B cell (primary cell): Measurements from ENCODE around the gene MORN1. TPM values are rescaled to one million over a fixed set of nuclear protein-coding genes. Genes with fewer than 3 reads are reported as not detected.
A peak's percentile ranks its signal among the peaks of the same experiment; 100 is the strongest.

Experiments
- ATAC-seq: fragments of 200-7000 bp; cut with Tn5 transposase; one replicate; pipeline ENCODE4 v1.10.0; 2021; ENCODE audit warnings: low read depth, mild to moderate bottlenecking, moderate number of reproducible peaks, moderate library complexity
- CTCF ChIA-PET: fragments of 350-600 bp; sonication (Branson Sonifier 250); formaldehyde crosslinking; loops from one replicate; lab custom pipeline; 2021; ENCODE audit warnings: antibody characterized with exemption, inconsistent platforms; lab: Charles Lee
- POLR2A ChIA-PET: fragments of 350-600 bp; sonication (Branson Sonifier 250); formaldehyde crosslinking; loops from one replicate; lab custom pipeline; 2021; ENCODE audit warnings: antibody characterized with exemption; lab: Charles Lee
- DNase-seq: peaks from one replicate; pipeline ENCODE4 v3.0.0; 2013
- H2AFZ ChIP-seq: 2 replicates; pipeline ENCODE4 v1.6.1; 2012; ENCODE audit warnings: mild to moderate bottlenecking, low read depth, low read length; ENCODE audit not compliant: insufficient read depth, poor library complexity, severe bottlenecking
- H3K27ac ChIP-seq, 2 donors: 1 replicate in 1 of 2; 2 replicates in 1 of 2; pipeline ENCODE4 v1.5.1; 2012 to 2013; ENCODE audit warnings: low read length in 2 of 2, mild to moderate bottlenecking in 2 of 2, moderate library complexity in 1 of 2
- H3K27me3 ChIP-seq, 4 experiments: fragments of 200-600 bp in 1 of 4; sonication (generic) in 1 of 4; replicated peaks in 1 of 4; 1 replicate in 2 of 4; 2 replicates in 2 of 4; pipeline versions ENCODE4 v1.6.1 to v1.7.0; 2013 to 2016; ENCODE audit warnings: low read length in 3 of 4, mild to moderate bottlenecking in 2 of 4, mixed read lengths in 1 of 4, moderate library complexity in 1 of 4; ENCODE audit not compliant: insufficient read depth in 4 of 4, control insufficient read depth in 3 of 4; ENCODE audit errors: control extremely low read depth in 1 of 4
- H3K36me3 ChIP-seq, 2 experiments: replicated peaks in 1 of 2; 1 replicate in 1 of 2; 2 replicates in 1 of 2; pipeline versions ENCODE4 v1.6.1 to v1.7.1; 2013; ENCODE audit warnings: low read length in 1 of 2; ENCODE audit not compliant: insufficient read depth in 2 of 2, control insufficient read depth in 1 of 2; ENCODE audit errors: control extremely low read depth in 1 of 2, extremely low read depth in 1 of 2
- H3K4me1 ChIP-seq, 2 donors: fragments of 200-600 bp in 1 of 2; sonication (generic) in 1 of 2; 1 replicate in 1 of 2; 2 replicates in 1 of 2; pipeline versions ENCODE4 v1.5.1 to v1.6.1; 2013 to 2017; ENCODE audit warnings: low read length in 2 of 2; ENCODE audit not compliant: control insufficient read depth in 2 of 2, insufficient read depth in 2 of 2
- H3K4me2 ChIP-seq: replicated peaks from 2 replicates; pipeline ENCODE3; 2012; ENCODE audit warnings: mild to moderate bottlenecking, low read depth, low read length; ENCODE audit not compliant: poor library complexity, severe bottlenecking
- H3K4me3 ChIP-seq, 5 experiments: fragments of 200-600 bp in 1 of 5; sonication (generic) in 1 of 5; 1 replicate in 3 of 5; 2 replicates in 2 of 5; pipeline versions ENCODE4 v1.5.1 to v1.7.0; 2011 to 2016; ENCODE audit warnings: low read length in 4 of 5, mild to moderate bottlenecking in 4 of 5, low read depth in 2 of 5, control low read depth in 1 of 5, moderate library complexity in 1 of 5; ENCODE audit not compliant: insufficient read depth in 1 of 5; ENCODE audit errors: control extremely low read depth in 1 of 5, extremely low read depth in 1 of 5
- H3K79me2 ChIP-seq: fragments of 200-600 bp; sonication (generic); one replicate; pipeline ENCODE4 v1.6.0; 2016; ENCODE audit warnings: low read length; ENCODE audit not compliant: control insufficient read depth, insufficient read depth
- H3K9ac ChIP-seq: fragments of 200-600 bp; sonication (generic); 2 replicates; pipeline ENCODE4 v1.6.1; 2017; ENCODE audit warnings: mild to moderate bottlenecking, low read length, moderate library complexity
- H3K9me3 ChIP-seq, 3 donors: one replicate each; pipeline versions ENCODE4 v1.6.1 to v1.7.1; 2013; ENCODE audit warnings: low read length in 2 of 3; ENCODE audit not compliant: control insufficient read depth in 2 of 3, insufficient read depth in 1 of 3; ENCODE audit errors: control extremely low read depth in 1 of 3
- H4K20me1 ChIP-seq: 2 replicates; pipeline ENCODE4 v1.6.0; 2012; ENCODE audit warnings: mild to moderate bottlenecking, low read length; ENCODE audit not compliant: insufficient read depth, control insufficient read depth, poor library complexity, severe bottlenecking
- H3K27ac Mint-ChIP-seq: one replicate; pipeline ENCODE4 v1.8.0; 2021; ENCODE audit warnings: mixed read lengths
- H3K27me3 Mint-ChIP-seq: one replicate; pipeline ENCODE4 v1.8.0; 2021; ENCODE audit warnings: mixed read lengths
- H3K4me1 Mint-ChIP-seq: one replicate; pipeline ENCODE4 v1.8.0; 2021; ENCODE audit warnings: mixed read lengths
- H3K4me3 Mint-ChIP-seq: one replicate; pipeline ENCODE4 v1.8.0; 2021; ENCODE audit warnings: mixed read lengths
- H3K9me3 Mint-ChIP-seq: one replicate; pipeline ENCODE4 v1.8.0; 2022; ENCODE audit warnings: mixed read lengths; ENCODE audit not compliant: insufficient read depth
- EZH2 ChIP-seq: IDR thresholded peaks from 2 replicates; pipeline ENCODE4 v1.6.1; 2012; ENCODE audit warnings: borderline replicate concordance, low read depth, mild to moderate bottlenecking, moderate library complexity, low read length; ENCODE audit not compliant: insufficient read depth, poor library complexity, severe bottlenecking
- WGBS: methylation state at CpG from one replicate; pipeline ENCODE4 v1.1.5; 2013; ENCODE audit warnings: missing lambda C conversion rate; ENCODE audit not compliant: insufficient coverage; 5-methylcytosine and 5-hydroxymethylcytosine counted together
- intact Hi-C: fragments of 100-400 bp; cut with micrococcal nuclease; formaldehyde crosslinking; loops from one replicate; pipeline ENCODE4 v1.10.0; 2022
- polyA plus RNA-seq: library from polyadenylated mRNA; depleted of rRNA; stranded (reverse); fragments of >200 nt; gene quantifications from 2 replicates; pipeline ENCODE4 v1.2.3, GENCODE V29; 2012
- total RNA-seq, 2 donors: library from RNA; stranded (reverse); fragments of 120-200 nt in 1 of 2; gene quantifications; 1 replicate in 1 of 2; 2 replicates in 1 of 2; pipeline versions ENCODE4 v1.2.3 to v1.2.4, GENCODE V29; 2013 to 2022
- TF ChIP-seq, protein P1 (sequence below): fragments of 200-600 bp; IDR thresholded peaks from one replicate; pipeline ENCODE4 v1.8.0; 2022; ENCODE audit warnings: antibody characterized with exemption, mild to moderate bottlenecking

MORN1 gene
- total and polyA plus RNA-seq, 2 donors (not counting 1 experiment from before 2014, with no cell fraction given): 10.2 to 32.6 TPM

DNA sequence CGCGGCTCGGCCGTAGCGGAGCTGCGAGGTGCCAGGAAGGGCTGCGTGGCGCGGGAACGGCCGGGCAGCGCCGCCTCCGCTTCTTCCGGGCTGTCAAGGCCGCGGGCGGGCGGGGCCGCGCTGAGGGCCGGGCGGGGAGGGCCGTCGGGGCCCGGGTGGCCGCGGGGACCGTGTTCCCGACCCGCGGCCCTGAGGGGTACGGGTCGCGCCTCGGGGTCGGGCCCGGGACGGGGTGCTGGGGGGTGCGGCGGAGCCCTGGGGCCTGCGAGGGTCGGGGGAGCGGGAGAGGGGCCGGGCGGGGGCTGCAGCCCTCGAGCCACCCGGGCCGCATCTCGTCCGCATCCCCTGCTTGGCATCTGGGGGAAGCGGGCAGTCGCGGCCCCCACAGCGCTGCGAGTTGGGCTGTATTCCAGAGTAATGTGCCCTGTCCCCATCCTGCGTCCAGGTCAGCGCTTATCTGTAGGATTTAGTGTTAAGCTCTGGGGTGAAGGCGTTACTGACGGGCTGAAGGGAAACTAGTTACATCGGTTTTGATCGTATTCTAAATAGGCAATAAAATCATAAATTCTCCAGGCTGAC lies 666 bp upstream of the MORN1 start:
- peak; percentile 5 for ATAC-seq

More for the DNA sequence above, 666 bp upstream of the MORN1 start:
- CTCF ChIA-PET: interaction anchor here (0.8 to 3.1 kb wide), 8 partner anchors 8 to 259 kb away, joined by 3 to 27 read pairs (median 3); partner anchors contain the start of genes FAAP20 and PANK4
- Histone ChIP-seq H3K79me2 (peaks cover 62% of the 10 kb centered on the region), H3K27ac (peak overlapping the region; percentile 24 to 75), H3K27me3 (no peaks in the 10 kb centered on the region), H3K4me3 (peak overlapping the region; percentile 52 to 85 (median 65)), H3K4me2 (peak overlapping the region; percentile 97), H3K4me1 (peaks cover 25 to 45% of the 10 kb centered on the region in 2 donors), H2AFZ (peak overlapping the region; percentile 99), H3K36me3 (peaks cover 2 to 37% of the 10 kb centered on the region in 2 experiments), H4K20me1 (peaks cover 44% of the 10 kb centered on the region), H3K9me3 (no peaks in the 10 kb centered on the region), H3K9ac (peak overlapping the region; percentile 80)
- no peak for DNase-seq
- H3K4me1 Mint-ChIP-seq: peaks cover 51% of the 10 kb centered on the region
- under 1% methylated on average over 57 of the region's 62 CpGs for WGBS
- TF ChIP-seq, protein P1, sequence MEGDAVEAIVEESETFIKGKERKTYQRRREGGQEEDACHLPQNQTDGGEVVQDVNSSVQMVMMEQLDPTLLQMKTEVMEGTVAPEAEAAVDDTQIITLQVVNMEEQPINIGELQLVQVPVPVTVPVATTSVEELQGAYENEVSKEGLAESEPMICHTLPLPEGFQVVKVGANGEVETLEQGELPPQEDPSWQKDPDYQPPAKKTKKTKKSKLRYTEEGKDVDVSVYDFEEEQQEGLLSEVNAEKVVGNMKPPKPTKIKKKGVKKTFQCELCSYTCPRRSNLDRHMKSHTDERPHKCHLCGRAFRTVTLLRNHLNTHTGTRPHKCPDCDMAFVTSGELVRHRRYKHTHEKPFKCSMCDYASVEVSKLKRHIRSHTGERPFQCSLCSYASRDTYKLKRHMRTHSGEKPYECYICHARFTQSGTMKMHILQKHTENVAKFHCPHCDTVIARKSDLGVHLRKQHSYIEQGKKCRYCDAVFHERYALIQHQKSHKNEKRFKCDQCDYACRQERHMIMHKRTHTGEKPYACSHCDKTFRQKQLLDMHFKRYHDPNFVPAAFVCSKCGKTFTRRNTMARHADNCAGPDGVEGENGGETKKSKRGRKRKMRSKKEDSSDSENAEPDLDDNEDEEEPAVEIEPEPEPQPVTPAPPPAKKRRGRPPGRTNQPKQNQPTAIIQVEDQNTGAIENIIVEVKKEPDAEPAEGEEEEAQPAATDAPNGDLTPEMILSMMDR: no peak
- no peak for TF ChIP-seq EZH2
- H3K4me3 Mint-ChIP-seq: peak overlapping the region; percentile 92
- H3K27me3 Mint-ChIP-seq: no peaks in the 10 kb centered on the region
- intact Hi-C loops: loop anchor here (1.0 to 2.0 kb wide), 8 partner anchors 20 to 483 kb away; partner anchors contain the start of genes FAAP20, PANK4 and PEX10
- POLR2A ChIA-PET: interaction anchor here (1.0 to 1.6 kb wide), 15 partner anchors 10 to 203 kb away, joined by 3 to 12 read pairs (median 5); partner anchors contain the start of genes FAAP20, PANK4, PRXL2B and SKI
- no peaks in the 10 kb centered on the region for H3K9me3 Mint-ChIP-seq
- peak overlapping the region; percentile 88 for H3K27ac Mint-ChIP-seq
